Neutrophil (primary cell): Measurements from ENCODE around the gene ABCA2.

Source experiments
- H3K27ac ChIP-seq: fragments of 200-600 bp; sonication (generic); 2 replicates; pipeline ENCODE4 v1.5.1; 2016; ENCODE audit warnings: mild to moderate bottlenecking, moderate library complexity
- H3K27me3 ChIP-seq: fragments of 200-600 bp; sonication (generic); 2 replicates; pipeline ENCODE4 v1.6.0; 2016; ENCODE audit warnings: mild to moderate bottlenecking
- H3K36me3 ChIP-seq: fragments of 200-600 bp; sonication (generic); 2 replicates; pipeline ENCODE4 v1.5.1; 2017
- H3K4me1 ChIP-seq, 2 experiments: fragments of 200-600 bp in 1 of 2; sonication (generic) in 1 of 2; 1 replicate in 1 of 2; 2 replicates in 1 of 2; pipeline versions ENCODE4 v1.5.1 to v1.6.1; 2013 to 2016; ENCODE audit warnings: low read depth in 1 of 2, low read length in 1 of 2, mild to moderate bottlenecking in 1 of 2, moderate library complexity in 1 of 2; ENCODE audit not compliant: control insufficient read depth in 1 of 2, insufficient read depth in 1 of 2
- H3K4me3 ChIP-seq, 2 experiments: fragments of 200-600 bp in 1 of 2; sonication (generic) in 1 of 2; 1 replicate in 1 of 2; 2 replicates in 1 of 2; pipeline ENCODE4 v1.5.1; 2013 to 2016; ENCODE audit warnings: low read depth in 1 of 2, low read length in 1 of 2, mild to moderate bottlenecking in 1 of 2, moderate library complexity in 1 of 2
- H3K9me3 ChIP-seq: fragments of 200-600 bp; sonication (generic); 2 replicates; pipeline ENCODE4 v1.5.1; 2016
- CTCF ChIP-seq: fragments of 200-600 bp; sonication (generic); IDR thresholded peaks from 2 replicates; pipeline ENCODE4 v1.5.1; 2016; ENCODE audit warnings: antibody characterized with exemption

Gene ABCA2

GRCh38 chr9:136995362-136995761 is 32.7 kb downstream of the ABCA2 start:
- TF ChIP-seq CTCF = no peak
- Histone ChIP-seq H3K27me3 (peaks cover 51% of the 10 kb centered on the region), H3K9me3 (no peaks in the 10 kb centered on the region), H3K27ac (no peak overlapping the region), H3K36me3 (no peaks in the 10 kb centered on the region), H3K4me3 (no peak overlapping the region), H3K4me1 (peaks cover 50 to 88% of the 10 kb centered on the region in 2 experiments)

GRCh38 chr9:136994888-136995230 is 33.2 kb downstream of the ABCA2 start:
- no peaks in the 10 kb centered on the region for H3K36me3 ChIP-seq
- no peak overlapping the region for H3K4me3 ChIP-seq
- peaks cover 45 to 83% of the 10 kb centered on the region in 2 experiments for H3K4me1 ChIP-seq
- H3K27me3 ChIP-seq = peaks cover 56% of the 10 kb centered on the region
- H3K9me3 ChIP-seq = no peaks in the 10 kb centered on the region
- TF ChIP-seq CTCF = no peak
- no peak overlapping the region for H3K27ac ChIP-seq

- Histone ChIP-seq H3K27me3 (peaks cover 62% of the 10 kb centered on the region), H3K4me3 (no peak overlapping the region), H3K9me3 (no peaks in the 10 kb centered on the region), H3K4me1 (peaks cover 40 to 77% of the 10 kb centered on the region in 2 experiments), H3K36me3 (no peaks in the 10 kb centered on the region), H3K27ac (no peak overlapping the region)
- no peak for TF ChIP-seq CTCF
These were observed 33.7 kb downstream of the ABCA2 start for GRCh38 chr9:136994180-136994887.

GRCh38 chr9:136992819-136993369 is 35.1 kb downstream of the ABCA2 start:
- H3K9me3 ChIP-seq = no peaks in the 10 kb centered on the region
- peak overlapping the region; percentile 75 to 93 for H3K4me3 ChIP-seq
- peaks cover 28 to 63% of the 10 kb centered on the region in 2 experiments for H3K4me1 ChIP-seq
- H3K27me3 ChIP-seq = peaks cover 72% of the 10 kb centered on the region
- TF ChIP-seq CTCF = no peak
- H3K36me3 ChIP-seq = no peaks in the 10 kb centered on the region
- peak overlapping the region; percentile 94 for H3K27ac ChIP-seq

- H3K27me3 ChIP-seq = peaks cover 72% of the 10 kb centered on the region
- TF ChIP-seq CTCF = peak; percentile 40
- H3K36me3 ChIP-seq = no peaks in the 10 kb centered on the region
- H3K27ac ChIP-seq = peak within 1 kb of the TSS; percentile 94
- peaks cover 28 to 56% of the 10 kb centered on the region in 2 experiments for H3K4me1 ChIP-seq
- H3K9me3 ChIP-seq = no peaks in the 10 kb centered on the region
- H3K4me3 ChIP-seq = peak within 1 kb of the TSS; percentile 75 to 93
These were observed 35.8 kb downstream of the ABCA2 start, which contains the start of gene PAXX for GRCh38 chr9:136991993-136992818. Gene PAXX, plus strand, starts transcription at chr9:136992422. Its CDS starts 22 bp downstream, at chr9:136992444.
